HCT116 (cell line): ENCODE results near the gene WDR90. TPM values are rescaled to one million over a fixed set of nuclear protein-coding genes. Genes with fewer than 3 reads are reported as not detected.

ENCODE experiments used
- ATAC-seq: fragments of 200-7000 bp; cut with Tn5 transposase; 2 replicates; pipeline ENCODE4 v1.9.1; 2020; ENCODE audit warnings: mild to moderate bottlenecking, moderate library complexity
- Bru-seq: library from RNA; stranded (reverse); fragments of 400-500 nt; gene quantifications from one replicate; lab custom pipeline; 2021; lab: Mats Ljungman, UMichigan
- BruChase-seq, 2 experiments: library from RNA; stranded (reverse); fragments of 400-500 nt; gene quantifications; one replicate each; lab custom pipeline; 2021; lab: Mats Ljungman, UMichigan
- BruUV-seq: library from RNA; stranded (reverse); fragments of 400-500 nt; replicated peaks from 2 replicates; lab custom pipeline; 2021; lab: Mats Ljungman, UMichigan
- CTCF ChIA-PET: fragments of 300-600 bp; sonication (Branson Sonifier 250); formaldehyde crosslinking; loops from one replicate; lab custom pipeline; 2021; ENCODE audit warnings: antibody characterized with exemption; lab: Charles Lee
- POLR2A ChIA-PET: fragments of 300-600, 350-600 bp; sonication (Branson Sonifier 250); formaldehyde crosslinking; loops from one replicate; lab custom pipeline; 2021; ENCODE audit warnings: antibody characterized with exemption; lab: Charles Lee
- RAD21 ChIA-PET, 2 experiments: fragments of 300-600 bp; sonication (Branson Sonifier 250); formaldehyde crosslinking; loops; one replicate each; lab custom pipeline; 2023; ENCODE audit warnings: low total read pairs in 2 of 2; ENCODE audit not compliant: uncharacterized antibody in 2 of 2, unreplicated experiment in 2 of 2, low non-redundant PET in 1 of 2; lab: Charles Lee
- DNase-seq: peaks from one replicate; pipeline ENCODE4 v3.0.0-alpha.2; 2010; ENCODE audit warnings: low read depth, low spot score
- H2AFZ ChIP-seq: fragments of 200-600 bp; shearing (Covaris generic), sonication (generic); 2 replicates; pipeline ENCODE4 v1.6.1; 2017; ENCODE audit warnings: low read depth, mixed run types, mixed read lengths, antibody characterized with exemption, low read length; ENCODE audit not compliant: poor library complexity, severe bottlenecking
- H3K27ac ChIP-seq: 2 replicates; pipeline ENCODE4 v1.5.1; 2012; ENCODE audit warnings: low read depth, low read length
- H3K27me3 ChIP-seq: fragments of 200-600 bp; sonication (generic); 2 replicates; pipeline ENCODE4 v1.6.1; 2016; ENCODE audit warnings: mixed run types, low read length, mixed read lengths; ENCODE audit not compliant: insufficient read depth
- H3K36me3 ChIP-seq, 2 experiments: fragments of 200-500 bp in 1 of 2; fragments of 200-600 bp in 1 of 2; sonication (Bioruptor generic) in 1 of 2; sonication (generic) in 1 of 2; 2 replicates each; pipeline versions ENCODE4 v1.5.1 to v1.6.1; 2014 to 2016; ENCODE audit warnings: low read length in 2 of 2, inconsistent platforms in 1 of 2, mixed read lengths in 1 of 2, mixed run types in 1 of 2; ENCODE audit not compliant: insufficient read depth in 2 of 2, control insufficient read depth in 1 of 2
- H3K4me1 ChIP-seq, 2 experiments: fragments of 200-600 bp in 1 of 2; sonication (generic) in 1 of 2; 2 replicates each; pipeline versions ENCODE4 v1.5.1 to v1.6.1; 2012 to 2017; ENCODE audit warnings: low read length in 2 of 2, inconsistent platforms in 1 of 2, mild to moderate bottlenecking in 1 of 2, mixed read lengths in 1 of 2, mixed run types in 1 of 2, moderate library complexity in 1 of 2; ENCODE audit not compliant: insufficient read depth in 2 of 2, control insufficient read depth in 1 of 2
- H3K4me2 ChIP-seq: fragments of 200-600 bp; sonication (generic); 2 replicates; pipeline ENCODE4 v1.6.1; 2017; ENCODE audit warnings: mixed run types, low read length, mixed read lengths
- H3K4me3 ChIP-seq, 2 experiments: fragments of 200-600 bp in 1 of 2; sonication (generic) in 1 of 2; replicated peaks in 1 of 2; 2 replicates each; pipeline ENCODE4 v1.5.1; 2011 to 2016; ENCODE audit warnings: low read length in 2 of 2, control low read depth in 1 of 2, low read depth in 1 of 2, mild to moderate bottlenecking in 1 of 2, mixed read lengths in 1 of 2, mixed run types in 1 of 2
- H3K79me2 ChIP-seq: fragments of 200-600 bp; sonication (generic); 2 replicates; pipeline ENCODE4 v1.6.1; 2017; ENCODE audit warnings: mild to moderate bottlenecking, mixed run types, low read length, moderate library complexity, mixed read lengths; ENCODE audit not compliant: insufficient read depth
- H3K9ac ChIP-seq: fragments of 200-600 bp; sonication (generic); 2 replicates; pipeline ENCODE4 v1.6.1; 2016; ENCODE audit warnings: low read length, mixed read lengths
- H3K9me2 ChIP-seq: fragments of 200-600 bp; sonication (generic), shearing (Covaris generic); 2 replicates; pipeline ENCODE4 v1.6.1; 2017; ENCODE audit warnings: mixed run types, mild to moderate bottlenecking, moderate library complexity; ENCODE audit not compliant: insufficient read depth
- H3K9me3 ChIP-seq, 2 experiments: fragments of 200-500 bp in 1 of 2; fragments of 200-600 bp in 1 of 2; sonication (Bioruptor generic) in 1 of 2; sonication (generic) in 1 of 2; 2 replicates each; pipeline ENCODE4 v1.6.1; 2014 to 2017; ENCODE audit warnings: low read length in 2 of 2, mixed read lengths in 2 of 2, inconsistent platforms in 1 of 2, low read depth in 1 of 2, mild to moderate bottlenecking in 1 of 2, mixed run types in 1 of 2, moderate library complexity in 1 of 2; ENCODE audit not compliant: control insufficient read depth in 1 of 2, insufficient read depth in 1 of 2
- H4K20me1 ChIP-seq: fragments of 200-600 bp; sonication (generic), shearing (Covaris generic); 2 replicates; pipeline ENCODE4 v1.6.1; 2017; ENCODE audit warnings: mixed run types, mild to moderate bottlenecking, moderate library complexity; ENCODE audit not compliant: insufficient read depth
- CBX3 ChIP-seq: IDR thresholded peaks from 2 replicates; pipeline ENCODE4 v1.6.1; 2012; ENCODE audit warnings: low read depth
- CEBPB ChIP-seq: IDR thresholded peaks from 2 replicates; pipeline ENCODE4 v1.6.1; 2012; ENCODE audit warnings: low read depth
- CTCF ChIP-seq, 3 experiments: fragments of 200-600 bp in 1 of 3; sonication (generic) in 1 of 3; IDR thresholded peaks in 2 of 3; conservative IDR thresholded peaks in 1 of 3; 2 replicates each; pipeline ENCODE4 v1.5.1; 2012 to 2017; ENCODE audit warnings: low read depth in 2 of 3, low read length in 2 of 3, antibody characterized with exemption in 1 of 3, borderline replicate concordance in 1 of 3, control low read depth in 1 of 3, mild to moderate bottlenecking in 1 of 3, mixed read lengths in 1 of 3, mixed run types in 1 of 3, moderate library complexity in 1 of 3; ENCODE audit not compliant: insufficient read depth in 1 of 3
- MAX ChIP-seq: IDR thresholded peaks from 2 replicates; pipeline ENCODE4 v1.6.1; 2012
- POLR2A ChIP-seq: IDR thresholded peaks from 2 replicates; pipeline ENCODE4 v1.7.0; 2011; ENCODE audit warnings: borderline replicate concordance; ENCODE audit not compliant: insufficient read depth, insufficient read length; ENCODE audit errors: extremely low read depth
- RAD21 ChIP-seq: IDR thresholded peaks from 2 replicates; pipeline ENCODE4 v1.6.1; 2012; ENCODE audit warnings: low read depth, mild to moderate bottlenecking
- SIN3A ChIP-seq: IDR thresholded peaks from 2 replicates; pipeline ENCODE4 v1.6.1; 2012; ENCODE audit warnings: low read depth
- YY1 ChIP-seq: IDR thresholded peaks from 2 replicates; pipeline ENCODE4 v1.6.1; 2011; ENCODE audit warnings: low read length, low read depth, moderate library complexity, mild to moderate bottlenecking; ENCODE audit not compliant: insufficient replicate concordance; ENCODE audit errors: extremely low read depth
- ZFX ChIP-seq: fragments of 450-650 bp; IDR thresholded peaks from 2 replicates; pipeline ENCODE4 v1.6.1; 2017
- intact Hi-C: fragments of 100-400 bp; cut with micrococcal nuclease; formaldehyde crosslinking; loops from 2 replicates; pipeline ENCODE4 v1.10.0; 2022
- long read RNA-seq: library from polyadenylated mRNA; unstranded; transcript quantifications from one replicate; pipeline ENCODE4 v2.0.0, GENCODE V29; 2021; ENCODE audit not compliant: unreplicated experiment
- polyA plus RNA-seq: library from polyadenylated mRNA; unstranded; fragments of >200 nt; gene quantifications from 2 replicates; pipeline ENCODE4 v1.2.1, GENCODE V29; 2012; ENCODE audit warnings: missing spikeins
- total RNA-seq: library from RNA; stranded (reverse); gene quantifications from one replicate; pipeline ENCODE4 v1.2.1, GENCODE V29; 2021; ENCODE audit not compliant: unreplicated experiment

Gene WDR90
- total RNA-seq (73.7 TPM), Bru-seq, nascent RNA (percentile 50 among the genes with signal in this experiment), BruChase-seq, experiment 1, labeled RNA remaining after a 6-hour chase (percentile 81 among the genes with signal in this experiment), BruChase-seq, experiment 2, labeled RNA remaining after a 2-hour chase (percentile 65 among the genes with signal in this experiment)
- polyA plus RNA-seq, result 45.4 and 47.6 TPM in 2 replicates
- long read RNA-seq, partial matches to known transcripts, result 19 of 40 reads
- long read RNA-seq, other reads (novel, unspliced or antisense), result 17 of 40 reads

GRCh38 chr16:648781-649589 lies at the start of gene WDR90:
Gene WDR90, plus strand, starts transcription at chr16:649365. Its CDS starts 52 bp downstream, at chr16:649417.
- intact Hi-C loops, result no loop called here
- H3K4me1 ChIP-seq, result peaks cover 19 to 40% of the 10 kb centered on the region in 2 experiments
- BruUV-seq, result no TSS peak
- H4K20me1 ChIP-seq, result no peaks in the 10 kb centered on the region
- no peaks in the 10 kb centered on the region for H3K36me3 ChIP-seq
- ChIA-PET RAD21 (no interaction called here), POLR2A (no interaction called here), CTCF (interaction anchor here (1.9 to 2.3 kb wide), 2 partner anchors 11 to 30 kb away, joined by 5 to 13 read pairs; no protein-coding TSS in a partner anchor)
- no peak within 1 kb of the TSS for H2AFZ ChIP-seq
- peak within 1 kb of the TSS; percentile 64 to 68 for H3K4me3 ChIP-seq
- TF ChIP-seq POLR2A, result peak; percentile 44
- TF ChIP-seq CEBPB, result no peak
- TF ChIP-seq ZFX, result peak; percentile 96
- peak; percentile 90 for TF ChIP-seq MAX
- no peak for TF ChIP-seq CBX3
- peak; percentile 92 for TF ChIP-seq YY1
- peak; percentile 72 for TF ChIP-seq SIN3A
- H3K9me3 ChIP-seq, result no peaks in the 10 kb centered on the region
- peak within 1 kb of the TSS; percentile 96 for H3K27ac ChIP-seq
- H3K79me2 ChIP-seq, result peaks cover 27% of the 10 kb centered on the region
- no peaks in the 10 kb centered on the region for H3K27me3 ChIP-seq
- H3K4me2 ChIP-seq, result peak within 1 kb of the TSS; percentile 84
- peak within 1 kb of the TSS; percentile 82 for H3K9ac ChIP-seq
- DNase-seq, result peak; percentile 59
- ATAC-seq, result peak; percentile 66
- no peaks in the 10 kb centered on the region for H3K9me2 ChIP-seq

GRCh38 chr16:600781-601180 lies 48.4 kb upstream of the WDR90 start:
- H3K9ac ChIP-seq, result no peak overlapping the region
- H3K36me3 ChIP-seq, result peaks cover 0 to 3% of the 10 kb centered on the region in 2 experiments; a peak in 1 of 4 replicates
- H3K27me3 ChIP-seq, result no peaks in the 10 kb centered on the region
- DNase-seq (no peak), ATAC-seq (no peak)
- RAD21 ChIA-PET, result no interaction called here
- POLR2A ChIA-PET, result no interaction called here
- H3K4me3 ChIP-seq, result no peak overlapping the region
- H3K9me2 ChIP-seq, result no peaks in the 10 kb centered on the region
- no peak overlapping the region for H2AFZ ChIP-seq
- CTCF ChIA-PET, result no interaction called here
- H4K20me1 ChIP-seq, result no peaks in the 10 kb centered on the region
- no peaks in the 10 kb centered on the region for H3K9me3 ChIP-seq
- intact Hi-C loops, result no loop called here
- no peaks in the 10 kb centered on the region for H3K4me1 ChIP-seq
- TF ChIP-seq CTCF (IDR thresholded peaks at IDR 0.05 in 2 of 3, conservative IDR thresholded peaks at IDR 0.05 in 1 of 3; ENCODE audit: borderline replicate concordance in 1 of 3, insufficient read depth in 1 of 3, low read depth in 2 of 3, low read length in 2 of 3) (peak in 1 of 3 experiments; percentile 10; a peak in 1 of 6 replicates), RAD21 (no peak)
- H3K27ac ChIP-seq, result no peak overlapping the region
- no TSS peak for BruUV-seq
- H3K79me2 ChIP-seq, result peaks cover 4% of the 10 kb centered on the region; the same call in 1 of the 2 replicates
- no peak overlapping the region for H3K4me2 ChIP-seq
